ENCODE results near the gene CYSLTR1. TPM values are rescaled to one million over a fixed set of nuclear protein-coding genes. Genes with fewer than 3 reads are reported as not detected.
A peak's percentile ranks its signal among the peaks of the same experiment; 100 is the strongest.

Gene CYSLTR1
- total RNA-seq, 4 donors from 2014 or later, result 13.7 to 54.3 (median 28.3) TPM

DNA sequence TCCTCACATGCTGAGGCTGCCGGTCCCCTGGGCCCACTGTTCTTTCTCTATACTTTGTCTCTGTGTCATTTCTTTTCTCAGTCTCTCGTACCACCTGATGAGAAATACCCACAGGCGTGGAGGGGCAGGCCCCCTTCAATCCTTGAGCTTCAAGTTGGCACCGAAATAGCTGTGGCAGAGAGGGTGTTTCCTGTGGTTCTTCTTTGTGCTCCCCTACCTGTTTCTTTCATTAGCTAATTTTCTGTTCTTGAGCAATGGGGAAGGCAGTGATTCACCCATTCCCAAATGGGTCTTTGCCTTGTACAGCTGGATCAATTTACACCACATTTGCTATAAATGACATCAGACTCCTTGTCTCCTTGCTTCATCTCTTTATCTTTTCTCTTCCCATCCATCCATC is 2.1 kb upstream of the CYSLTR1 start:
- Histone ChIP-seq H3K27me3 (no peaks in the 10 kb centered on the region), H3K4me3 (no peak overlapping the region), H3K27ac (peak overlapping the region; percentile 34 to 78 (median 58)), H3K36me3 (no peaks in the 10 kb centered on the region), H3K9me3 (no peaks in the 10 kb centered on the region), H3K4me1 (peaks cover 0 to 36% (median 0%) of the 10 kb centered on the region in 3 donors)
- no peak for ATAC-seq
- 47% methylated on average over 3 of the region's 4 CpGs; no CpG with 5 or more reads in 1 of the 2 donors for WGBS, 2 donors (ENCODE audit: low coverage in 1 of 2)
- TF ChIP-seq, protein P1, sequence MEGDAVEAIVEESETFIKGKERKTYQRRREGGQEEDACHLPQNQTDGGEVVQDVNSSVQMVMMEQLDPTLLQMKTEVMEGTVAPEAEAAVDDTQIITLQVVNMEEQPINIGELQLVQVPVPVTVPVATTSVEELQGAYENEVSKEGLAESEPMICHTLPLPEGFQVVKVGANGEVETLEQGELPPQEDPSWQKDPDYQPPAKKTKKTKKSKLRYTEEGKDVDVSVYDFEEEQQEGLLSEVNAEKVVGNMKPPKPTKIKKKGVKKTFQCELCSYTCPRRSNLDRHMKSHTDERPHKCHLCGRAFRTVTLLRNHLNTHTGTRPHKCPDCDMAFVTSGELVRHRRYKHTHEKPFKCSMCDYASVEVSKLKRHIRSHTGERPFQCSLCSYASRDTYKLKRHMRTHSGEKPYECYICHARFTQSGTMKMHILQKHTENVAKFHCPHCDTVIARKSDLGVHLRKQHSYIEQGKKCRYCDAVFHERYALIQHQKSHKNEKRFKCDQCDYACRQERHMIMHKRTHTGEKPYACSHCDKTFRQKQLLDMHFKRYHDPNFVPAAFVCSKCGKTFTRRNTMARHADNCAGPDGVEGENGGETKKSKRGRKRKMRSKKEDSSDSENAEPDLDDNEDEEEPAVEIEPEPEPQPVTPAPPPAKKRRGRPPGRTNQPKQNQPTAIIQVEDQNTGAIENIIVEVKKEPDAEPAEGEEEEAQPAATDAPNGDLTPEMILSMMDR (IDR thresholded peaks at IDR 0.05), result no peak
- no peak for TF ChIP-seq POLR2A (IDR thresholded peaks at IDR 0.05)
- TF ChIP-seq EP300 (IDR thresholded peaks at IDR 0.05), result no peak
- no peak for TF ChIP-seq POLR2AphosphoS5 (IDR thresholded peaks at IDR 0.05)

DNA sequence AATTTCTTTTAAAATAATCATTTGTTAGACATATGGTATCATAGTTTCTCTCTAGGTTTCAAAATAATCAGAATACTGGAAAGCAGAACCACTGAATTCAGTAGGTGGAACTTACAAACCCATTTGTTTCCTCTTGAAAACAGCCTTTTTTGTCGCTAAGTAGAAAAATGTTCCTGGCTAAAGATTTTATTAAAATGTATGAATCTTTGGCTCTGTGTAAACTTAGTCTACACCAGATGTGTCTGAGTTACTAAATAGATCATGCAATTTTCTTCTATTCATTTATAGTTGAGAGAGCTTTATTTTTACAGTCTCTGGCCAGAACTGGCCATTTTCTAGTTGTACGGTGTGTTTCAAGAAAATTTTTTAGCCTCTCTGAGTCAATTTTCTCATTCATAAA is 1.0 kb downstream of the CYSLTR1 start:
- Histone ChIP-seq H3K9me3 (no peaks in the 10 kb centered on the region), H3K27me3 (no peaks in the 10 kb centered on the region), H3K27ac (peak overlapping the region; percentile 67 to 78 (median 73)), H3K4me3 (peak overlapping the region; percentile 48 to 77), H3K36me3 (no peaks in the 10 kb centered on the region), H3K4me1 (peaks cover 0 to 18% (median 0%) of the 10 kb centered on the region in 3 donors)
- TF ChIP-seq EP300 (IDR thresholded peaks at IDR 0.05), result no peak
- TF ChIP-seq, protein P1 (IDR thresholded peaks at IDR 0.05), result no peak
- TF ChIP-seq POLR2AphosphoS5 (IDR thresholded peaks at IDR 0.05), result no peak
- TF ChIP-seq POLR2A (IDR thresholded peaks at IDR 0.05), result no peak
- WGBS, 2 donors (ENCODE audit: low coverage in 1 of 2), result 9 to 42% methylated on average over 2 of the region's 2 CpGs
- ATAC-seq, result no peak

DNA sequence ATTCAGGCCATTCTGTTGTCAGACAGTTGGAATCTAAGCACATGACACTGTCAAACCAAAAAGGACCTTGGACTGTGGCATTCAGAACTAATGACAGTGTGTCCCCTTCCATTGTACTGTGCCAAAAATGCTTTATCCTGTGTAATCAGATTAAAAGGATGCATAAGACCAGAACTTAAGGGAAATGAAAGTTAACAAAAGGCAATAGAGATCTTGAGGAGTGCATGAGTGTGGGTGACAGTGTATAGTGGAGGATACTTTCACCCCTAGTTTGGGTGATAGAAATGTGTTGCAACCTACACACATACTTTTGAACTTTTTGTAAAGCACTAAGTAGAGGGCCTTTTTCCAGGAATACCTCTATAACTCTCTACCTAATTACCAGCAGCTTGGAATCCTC is 4.5 kb downstream of the CYSLTR1 start:
- H3K4me1 ChIP-seq, result no peaks in the 10 kb centered on the region
- no peaks in the 10 kb centered on the region for H3K27me3 ChIP-seq
- TF ChIP-seq, protein P1 (IDR thresholded peaks at IDR 0.05), result no peak
- TF ChIP-seq POLR2AphosphoS5 (IDR thresholded peaks at IDR 0.05), result peak; percentile 19
- H3K27ac ChIP-seq, result peak overlapping the region in 3 of 4 donors; percentile 61 to 78 (median 67)
- ATAC-seq, result no peak
- no peaks in the 10 kb centered on the region for H3K36me3 ChIP-seq
- no peak overlapping the region for H3K4me3 ChIP-seq
- H3K9me3 ChIP-seq, result no peaks in the 10 kb centered on the region

DNA sequence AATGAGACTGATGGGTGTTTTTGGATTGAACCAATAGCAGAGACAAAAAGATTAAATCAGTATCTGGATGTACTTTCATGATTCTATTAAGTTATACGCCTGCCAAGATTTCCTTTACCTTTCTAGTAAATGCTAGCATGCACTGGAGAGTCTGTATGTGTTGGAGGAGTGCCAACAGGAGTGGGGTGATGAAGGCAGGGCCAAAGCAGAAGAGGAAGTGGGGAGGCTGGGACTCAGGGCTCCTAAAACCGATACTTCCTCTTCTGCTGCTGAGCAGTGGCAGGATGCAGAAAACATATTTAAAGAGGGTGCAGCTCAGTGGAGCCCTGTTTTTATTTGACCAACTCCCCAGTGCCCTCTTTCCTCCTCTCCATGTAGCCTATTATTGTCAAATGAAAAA is 5.6 kb downstream of the CYSLTR1 start:
- no peak for ATAC-seq
- Histone ChIP-seq H3K4me3 (no peak overlapping the region), H3K27me3 (no peaks in the 10 kb centered on the region), H3K9me3 (no peaks in the 10 kb centered on the region), H3K4me1 (no peaks in the 10 kb centered on the region), H3K36me3 (no peaks in the 10 kb centered on the region), H3K27ac (peak overlapping the region in 1 of 4 donors; percentile 7)
- TF ChIP-seq POLR2A (IDR thresholded peaks at IDR 0.05), result no peak
- 43% methylated on average over 2 of the region's 2 CpGs; no CpG with 5 or more reads in 1 of the 2 donors for WGBS, 2 donors (ENCODE audit: low coverage in 1 of 2)

DNA sequence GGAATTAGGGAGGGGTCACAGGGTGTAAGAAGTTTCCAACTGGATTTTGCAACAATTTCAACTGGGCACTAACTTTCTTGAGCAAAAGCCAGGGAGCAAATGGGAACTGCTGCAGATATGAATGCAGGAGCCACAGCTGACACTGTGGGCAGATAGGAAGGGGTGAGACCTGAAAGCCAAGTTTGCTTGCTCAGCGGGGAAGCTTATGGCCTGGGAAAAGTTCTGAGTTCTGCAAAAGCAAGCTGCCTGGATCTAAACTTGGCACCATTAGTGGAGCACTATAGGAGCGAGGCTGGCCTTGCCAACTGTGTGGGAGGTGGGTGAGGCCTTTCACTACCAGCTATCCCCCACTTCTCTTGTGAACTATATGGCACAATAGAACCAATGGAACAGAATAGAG is 11.1 kb downstream of the CYSLTR1 start:
- H3K4me3 ChIP-seq, result no peak overlapping the region
- ATAC-seq, result no peak

More for the DNA sequence above, 11.1 kb downstream of the CYSLTR1 start:
- H3K27ac ChIP-seq, result peak overlapping the region in 2 of 4 donors; percentile 29 to 35
- 60% methylated on average over 1 of the region's 2 CpGs; no CpG with 5 or more reads in 1 of the 2 donors for WGBS, 2 donors (ENCODE audit: low coverage in 1 of 2)
- no peak for TF ChIP-seq EP300 (IDR thresholded peaks at IDR 0.05)
- TF ChIP-seq POLR2AphosphoS5 (IDR thresholded peaks at IDR 0.05), result no peak
- TF ChIP-seq, protein P1 (IDR thresholded peaks at IDR 0.05), result no peak
- no peak for TF ChIP-seq POLR2A (IDR thresholded peaks at IDR 0.05)
- H3K27me3 ChIP-seq, result no peaks in the 10 kb centered on the region
- peaks cover 0 to 6% (median 0%) of the 10 kb centered on the region in 3 donors for H3K4me1 ChIP-seq
- no peaks in the 10 kb centered on the region for H3K9me3 ChIP-seq
- no peaks in the 10 kb centered on the region for H3K36me3 ChIP-seq

Data from gastroesophageal sphincter (tissue), 4 donors.